ENCODE data around the gene COL12A1.

Gene COL12A1

GRCh38 chr6:75205776-75206575, at the start of gene COL12A1:
Gene COL12A1, minus strand, starts transcription at chr6:75206053. Its CDS starts 3,261 bp downstream, at chr6:75202792.
- H3K36me3 ChIP-seq (ENCODE audit: control insufficient read depth, insufficient read depth, low read length, severe bottlenecking) = no peaks in the 10 kb centered on the region
- peak within 1 kb of the TSS; percentile 91 for H3K4me3 ChIP-seq (ENCODE audit: low read length)
- H3K27me3 ChIP-seq (replicated peaks; ENCODE audit: control insufficient read depth, insufficient read depth, low read length) = no peaks in the 10 kb centered on the region
- peaks cover 56% of the 10 kb centered on the region for H3K4me1 ChIP-seq (ENCODE audit: control insufficient read depth, insufficient read depth, low read length)
- peak within 1 kb of the TSS; percentile 94 for H3K9ac ChIP-seq (ENCODE audit: low read length)
- H3K9me3 ChIP-seq (ENCODE audit: control insufficient read depth, low read length) = no peaks in the 10 kb centered on the region
- peak; percentile 99 for DNase-seq (ENCODE audit: low read depth)

GRCh38 chr6:75250552-75250951, 44.7 kb upstream of the COL12A1 start:
- Histone ChIP-seq H3K4me3 (ENCODE audit: low read length) (no peak overlapping the region), H3K9ac (ENCODE audit: low read length) (no peak overlapping the region), H3K4me1 (ENCODE audit: control insufficient read depth, insufficient read depth, low read length) (peaks cover 6% of the 10 kb centered on the region), H3K36me3 (ENCODE audit: control insufficient read depth, insufficient read depth, low read length, severe bottlenecking) (peaks cover 23% of the 10 kb centered on the region), H3K27me3 (replicated peaks; ENCODE audit: control insufficient read depth, insufficient read depth, low read length) (no peaks in the 10 kb centered on the region), H3K9me3 (ENCODE audit: control insufficient read depth, low read length) (no peaks in the 10 kb centered on the region)
- no peak for DNase-seq (ENCODE audit: low read depth)

- Histone ChIP-seq H3K4me3 (ENCODE audit: low read length) (no peak overlapping the region), H3K4me1 (ENCODE audit: control insufficient read depth, insufficient read depth, low read length) (peaks cover 7% of the 10 kb centered on the region), H3K9ac (ENCODE audit: low read length) (no peak overlapping the region), H3K9me3 (ENCODE audit: control insufficient read depth, low read length) (no peaks in the 10 kb centered on the region), H3K36me3 (ENCODE audit: control insufficient read depth, insufficient read depth, low read length, severe bottlenecking) (peaks cover 16% of the 10 kb centered on the region), H3K27me3 (replicated peaks; ENCODE audit: control insufficient read depth, insufficient read depth, low read length) (no peaks in the 10 kb centered on the region)
- DNase-seq (ENCODE audit: low read depth) = no peak
Observed at GRCh38 chr6:75249837-75250236, 44.0 kb upstream of the COL12A1 start.

- Histone ChIP-seq H3K4me3 (ENCODE audit: low read length) (no peak overlapping the region), H3K9me3 (ENCODE audit: control insufficient read depth, low read length) (no peaks in the 10 kb centered on the region), H3K9ac (ENCODE audit: low read length) (no peak overlapping the region), H3K4me1 (ENCODE audit: control insufficient read depth, insufficient read depth, low read length) (peaks cover 17% of the 10 kb centered on the region), H3K27me3 (replicated peaks; ENCODE audit: control insufficient read depth, insufficient read depth, low read length) (no peaks in the 10 kb centered on the region), H3K36me3 (ENCODE audit: control insufficient read depth, insufficient read depth, low read length, severe bottlenecking) (no peaks in the 10 kb centered on the region)
- DNase-seq (ENCODE audit: low read depth) = peak; percentile 5
Observed at GRCh38 chr6:75246386-75246785, 40.5 kb upstream of the COL12A1 start.

- no peak for DNase-seq (ENCODE audit: low read depth)
- H3K9ac ChIP-seq (ENCODE audit: low read length) = peak overlapping the region; percentile 96
- H3K36me3 ChIP-seq (ENCODE audit: control insufficient read depth, insufficient read depth, low read length, severe bottlenecking) = peaks cover 19% of the 10 kb centered on the region
- peak overlapping the region; percentile 99 for H3K4me3 ChIP-seq (ENCODE audit: low read length)
- H3K27me3 ChIP-seq (replicated peaks; ENCODE audit: control insufficient read depth, insufficient read depth, low read length) = no peaks in the 10 kb centered on the region
- no peaks in the 10 kb centered on the region for H3K9me3 ChIP-seq (ENCODE audit: control insufficient read depth, low read length)
- H3K4me1 ChIP-seq (ENCODE audit: control insufficient read depth, insufficient read depth, low read length) = peaks cover 21% of the 10 kb centered on the region
Observed at GRCh38 chr6:75244063-75244584, 38.3 kb upstream of the COL12A1 start.

- Histone ChIP-seq H3K4me3 (ENCODE audit: low read length) (peak within 1 kb of the TSS; percentile 99), H3K9me3 (ENCODE audit: control insufficient read depth, low read length) (no peaks in the 10 kb centered on the region)
Observed at GRCh38 chr6:75243333-75244062, 37.6 kb upstream of the COL12A1 start, which contains the start of gene COX7A2. Gene COX7A2, minus strand, starts transcription at chr6:75243801. Its CDS starts 67 bp downstream, at chr6:75243734.

GRCh38 chr6:75236630-75237029, 30.8 kb upstream of the COL12A1 start:
- Histone ChIP-seq H3K4me1 (ENCODE audit: control insufficient read depth, insufficient read depth, low read length) (peaks cover 42% of the 10 kb centered on the region), H3K27me3 (replicated peaks; ENCODE audit: control insufficient read depth, insufficient read depth, low read length) (no peaks in the 10 kb centered on the region), H3K9ac (ENCODE audit: low read length) (no peak overlapping the region), H3K4me3 (ENCODE audit: low read length) (no peak overlapping the region), H3K36me3 (ENCODE audit: control insufficient read depth, insufficient read depth, low read length, severe bottlenecking) (peaks cover 47% of the 10 kb centered on the region), H3K9me3 (ENCODE audit: control insufficient read depth, low read length) (no peaks in the 10 kb centered on the region)
- no peak for DNase-seq (ENCODE audit: low read depth)

More at GRCh38 chr6:75243333-75244062, 37.6 kb upstream of the COL12A1 start, which contains the start of gene COX7A2:
- no peaks in the 10 kb centered on the region for H3K27me3 ChIP-seq (replicated peaks; ENCODE audit: control insufficient read depth, insufficient read depth, low read length)
- H3K4me1 ChIP-seq (ENCODE audit: control insufficient read depth, insufficient read depth, low read length) = peaks cover 21% of the 10 kb centered on the region
- H3K9ac ChIP-seq (ENCODE audit: low read length) = peak within 1 kb of the TSS; percentile 96
- DNase-seq (ENCODE audit: low read depth) = peak; percentile 97
- peaks cover 25% of the 10 kb centered on the region for H3K36me3 ChIP-seq (ENCODE audit: control insufficient read depth, insufficient read depth, low read length, severe bottlenecking)

GRCh38 chr6:75235271-75235670, 29.4 kb upstream of the COL12A1 start:
- Histone ChIP-seq H3K27me3 (replicated peaks; ENCODE audit: control insufficient read depth, insufficient read depth, low read length) (no peaks in the 10 kb centered on the region), H3K9ac (ENCODE audit: low read length) (no peak overlapping the region), H3K9me3 (ENCODE audit: control insufficient read depth, low read length) (no peaks in the 10 kb centered on the region), H3K36me3 (ENCODE audit: control insufficient read depth, insufficient read depth, low read length, severe bottlenecking) (peaks cover 38% of the 10 kb centered on the region), H3K4me1 (ENCODE audit: control insufficient read depth, insufficient read depth, low read length) (peaks cover 38% of the 10 kb centered on the region), H3K4me3 (ENCODE audit: low read length) (no peak overlapping the region)
- DNase-seq (ENCODE audit: low read depth) = no peak

GRCh38 chr6:75234126-75234865, 28.4 kb upstream of the COL12A1 start:
- H3K9ac ChIP-seq (ENCODE audit: low read length) = peak overlapping the region; percentile 32
- DNase-seq (ENCODE audit: low read depth) = no peak

GRCh38 chr6:75233092-75233615, 27.3 kb upstream of the COL12A1 start:
- no peak for DNase-seq (ENCODE audit: low read depth)
- Histone ChIP-seq H3K9me3 (ENCODE audit: control insufficient read depth, low read length) (no peaks in the 10 kb centered on the region), H3K9ac (ENCODE audit: low read length) (no peak overlapping the region), H3K4me1 (ENCODE audit: control insufficient read depth, insufficient read depth, low read length) (peaks cover 38% of the 10 kb centered on the region), H3K36me3 (ENCODE audit: control insufficient read depth, insufficient read depth, low read length, severe bottlenecking) (peaks cover 21% of the 10 kb centered on the region), H3K27me3 (replicated peaks; ENCODE audit: control insufficient read depth, insufficient read depth, low read length) (no peaks in the 10 kb centered on the region), H3K4me3 (ENCODE audit: low read length) (no peak overlapping the region)

More at GRCh38 chr6:75234126-75234865, 28.4 kb upstream of the COL12A1 start:
- Histone ChIP-seq H3K36me3 (ENCODE audit: control insufficient read depth, insufficient read depth, low read length, severe bottlenecking) (peaks cover 30% of the 10 kb centered on the region), H3K4me1 (ENCODE audit: control insufficient read depth, insufficient read depth, low read length) (peaks cover 38% of the 10 kb centered on the region), H3K27me3 (replicated peaks; ENCODE audit: control insufficient read depth, insufficient read depth, low read length) (no peaks in the 10 kb centered on the region), H3K4me3 (ENCODE audit: low read length) (peak overlapping the region; percentile 22), H3K9me3 (ENCODE audit: control insufficient read depth, low read length) (no peaks in the 10 kb centered on the region)

Measured in adipocyte (in vitro differentiated cells).